Measurements from ENCODE around the gene P2RY6. TPM values are rescaled to one million over a fixed set of nuclear protein-coding genes. Genes with fewer than 3 reads are reported as not detected.
"Not testable (repeated sequence)": the region's sequence is repeated elsewhere in the genome, so short reads cannot be mapped to it uniquely, and the experiment has no call there.

Gene P2RY6
- total RNA-seq, 4 donors from 2014 or later = 0.63 to 3.3 (median 0.90) TPM; not detected in 1

- whole genome bisulfite sequencing, 2 donors = 77 to 78% methylated on average over 16 of the region's 16 CpGs
- Histone ChIP-seq H3K4me1 (peaks cover 0 to 7% (median 0%) of the 10 kb centered on the region in 4 donors), H3K9me3 (no peaks in the 10 kb centered on the region), H3K4me3 (no peak overlapping the region), H3K36me3 (no peaks in the 10 kb centered on the region), H3K27me3 (no peaks in the 10 kb centered on the region), H3K27ac (no peak overlapping the region)
- TF ChIP-seq EP300 (IDR thresholded peaks at IDR 0.05) = no peak
- no peak for TF ChIP-seq POLR2A (IDR thresholded peaks at IDR 0.05)
- no peak for TF ChIP-seq CTCF (IDR thresholded peaks at IDR 0.05)
- DNase-seq (ENCODE audit: low spot score in 2 of 2) = no peak
Measured at GRCh38 chr11:73229896-73230875, 42.0 kb upstream of the P2RY6 start.

GRCh38 chr11:73230931-73231330 lies 41.2 kb upstream of the P2RY6 start:
- no peaks in the 10 kb centered on the region for H3K27me3 ChIP-seq
- DNase-seq (ENCODE audit: low spot score in 2 of 2) = no peak
- no peaks in the 10 kb centered on the region for H3K9me3 ChIP-seq
- no peak for TF ChIP-seq EP300 (IDR thresholded peaks at IDR 0.05)
- TF ChIP-seq CTCF (IDR thresholded peaks at IDR 0.05) = no peak
- TF ChIP-seq POLR2A (IDR thresholded peaks at IDR 0.05) = no peak
- no peak overlapping the region for H3K27ac ChIP-seq
- H3K4me3 ChIP-seq = no peak overlapping the region
- H3K4me1 ChIP-seq = peaks cover 0 to 7% (median 0%) of the 10 kb centered on the region in 4 donors
- 87 to 91% methylated on average over 5 to 7 of the region's 7 CpGs for WGBS, 2 donors
- H3K36me3 ChIP-seq = no peaks in the 10 kb centered on the region

- H3K4me1 ChIP-seq; H3K9me3 ChIP-seq; H3K36me3 ChIP-seq; H3K27ac ChIP-seq; DNase-seq (ENCODE audit: low spot score in 2 of 2); H3K27me3 ChIP-seq; H3K4me3 ChIP-seq: not testable (repeated sequence)
- WGBS, 2 donors = 90 to 93% methylated on average over 7 of the region's 7 CpGs
Measured at GRCh38 chr11:73232487-73232886, 39.7 kb upstream of the P2RY6 start.

- H3K27me3 ChIP-seq = no peaks in the 10 kb centered on the region
- H3K9me3 ChIP-seq = no peaks in the 10 kb centered on the region
- H3K4me1 ChIP-seq = peaks cover 0 to 7% (median 0%) of the 10 kb centered on the region in 4 donors
- no peak overlapping the region for H3K27ac ChIP-seq
- TF ChIP-seq CTCF (IDR thresholded peaks at IDR 0.05) (no peak), POLR2A (IDR thresholded peaks at IDR 0.05) (no peak), EP300 (IDR thresholded peaks at IDR 0.05) (no peak)
- DNase-seq (ENCODE audit: low spot score in 2 of 2) = no peak
- H3K4me3 ChIP-seq = no peak overlapping the region
- H3K36me3 ChIP-seq = no peaks in the 10 kb centered on the region
Measured at GRCh38 chr11:73233211-73233610, 38.9 kb upstream of the P2RY6 start.

GRCh38 chr11:73233692-73234470 lies 38.3 kb upstream of the P2RY6 start:
- H3K27ac ChIP-seq = no peak overlapping the region
- peaks cover 0 to 7% (median 0%) of the 10 kb centered on the region in 4 donors for H3K4me1 ChIP-seq
- TF ChIP-seq EP300 (IDR thresholded peaks at IDR 0.05) (no peak), CTCF (IDR thresholded peaks at IDR 0.05) (no peak), POLR2A (IDR thresholded peaks at IDR 0.05) (no peak)
- WGBS, 2 donors = 92 to 93% methylated on average over 21 to 23 of the region's 23 CpGs
- no peak overlapping the region for H3K4me3 ChIP-seq
- H3K27me3 ChIP-seq = no peaks in the 10 kb centered on the region
- no peaks in the 10 kb centered on the region for H3K36me3 ChIP-seq
- DNase-seq (ENCODE audit: low spot score in 2 of 2) = no peak
- H3K9me3 ChIP-seq = no peaks in the 10 kb centered on the region
